Endothelial cell of umbilical vein (primary cell): Measurements from ENCODE around the gene PKN3. TPM values are rescaled to one million over a fixed set of nuclear protein-coding genes. Genes with fewer than 3 reads are reported as not detected.

Experiments
- BruUV-seq: library from RNA; stranded (reverse); fragments of 400-500 nt; replicated peaks from 2 replicates; lab custom pipeline; 2021; lab: Mats Ljungman, UMichigan
- CTCF ChIA-PET: fragments of 300-600, 350-600 bp; sonication (Branson Sonifier 250); formaldehyde crosslinking; loops from one replicate; lab custom pipeline; 2021; ENCODE audit warnings: antibody characterized with exemption, inconsistent platforms; lab: Charles Lee
- POLR2A ChIA-PET: fragments of 300-600, 350-600 bp; sonication (Branson Sonifier 250); formaldehyde crosslinking; loops from one replicate; lab custom pipeline; 2021; ENCODE audit warnings: antibody characterized with exemption, inconsistent platforms; lab: Charles Lee
- DNase-seq: peaks from one replicate; pipeline ENCODE4 v3.0.0-alpha.2; 2011; ENCODE audit warnings: low read depth, low spot score
- FAIRE-seq: peaks from 2 replicates; lab custom pipeline; 2011; peaks lifted over from hg19 to GRCh38; lab: Jason Lieb, UNC
- H2AFZ ChIP-seq: 2 replicates; pipeline ENCODE4 v1.6.0; 2012; ENCODE audit warnings: low read depth, low read length, control low read depth, inconsistent platforms
- H3K27ac ChIP-seq: 2 replicates; pipeline ENCODE4 v1.5.1; 2011; ENCODE audit warnings: low read depth, mild to moderate bottlenecking, control low read depth, low read length, moderate library complexity; ENCODE audit not compliant: insufficient read depth
- H3K27me3 ChIP-seq, 2 experiments: 2 replicates each; pipeline versions ENCODE4 v1.6.0 to v1.6.1; 2011; ENCODE audit warnings: low read length in 2 of 2, mixed read lengths in 1 of 2; ENCODE audit not compliant: control insufficient read depth in 2 of 2, insufficient read depth in 2 of 2
- H3K36me3 ChIP-seq, 2 experiments: 2 replicates in 1 of 2; 3 replicates in 1 of 2; pipeline ENCODE4 v1.5.1; 2011; ENCODE audit warnings: low read length in 2 of 2, mild to moderate bottlenecking in 1 of 2, moderate library complexity in 1 of 2; ENCODE audit not compliant: control insufficient read depth in 2 of 2, insufficient read depth in 2 of 2; ENCODE audit errors: extremely low read depth in 1 of 2
- H3K4me1 ChIP-seq: 3 replicates; pipeline ENCODE4 v1.5.1; 2011; ENCODE audit warnings: mild to moderate bottlenecking, low read length; ENCODE audit not compliant: control insufficient read depth, insufficient read depth; ENCODE audit errors: extremely low read depth
- H3K4me2 ChIP-seq: 2 replicates; pipeline ENCODE4 v1.6.1; 2011; ENCODE audit warnings: low read length, control low read depth, mixed read lengths; ENCODE audit not compliant: insufficient read depth
- H3K4me3 ChIP-seq, 3 experiments: fragments of 200-600 bp in 1 of 3; sonication (generic), shearing (Covaris generic) in 1 of 3; replicated peaks in 1 of 3; 2 replicates each; pipeline ENCODE4 v1.5.1; 2011 to 2016; ENCODE audit warnings: control low read depth in 3 of 3, low read length in 3 of 3, mild to moderate bottlenecking in 2 of 3, inconsistent platforms in 1 of 3, low read depth in 1 of 3, moderate library complexity in 1 of 3; ENCODE audit not compliant: insufficient read depth in 1 of 3
- H3K79me2 ChIP-seq: 2 replicates; pipeline ENCODE4 v1.6.0; 2012; ENCODE audit warnings: low read length, inconsistent platforms; ENCODE audit not compliant: control insufficient read depth, insufficient read depth
- H3K9ac ChIP-seq: replicated peaks from 2 replicates; pipeline ENCODE3; 2011; ENCODE audit warnings: low read length, control low read depth; ENCODE audit not compliant: insufficient read depth; ENCODE audit errors: extremely low read depth
- H3K9me1 ChIP-seq: replicated peaks from 3 replicates; pipeline ENCODE4 v1.6.0; 2011; ENCODE audit warnings: mild to moderate bottlenecking, low read length; ENCODE audit not compliant: control insufficient read depth, insufficient read depth; ENCODE audit errors: extremely low read depth
- H3K9me3 ChIP-seq: replicated peaks from 2 replicates; pipeline ENCODE4 v1.5.1; 2012; ENCODE audit warnings: low read length, inconsistent platforms; ENCODE audit not compliant: control insufficient read depth, insufficient read depth
- H4K20me1 ChIP-seq: replicated peaks from 2 replicates; pipeline ENCODE3; 2011; ENCODE audit warnings: mild to moderate bottlenecking, low read length; ENCODE audit not compliant: control insufficient read depth, insufficient read depth; ENCODE audit errors: extremely low read depth
- CTCF ChIP-seq, 2 donors: IDR thresholded peaks; 1 replicate in 1 of 2; 2 replicates in 1 of 2; pipeline ENCODE4 v1.5.1; 2011; ENCODE audit warnings: low read length in 2 of 2, mild to moderate bottlenecking in 2 of 2, moderate library complexity in 2 of 2, control low read depth in 1 of 2, inconsistent platforms in 1 of 2, low read depth in 1 of 2; ENCODE audit not compliant: insufficient read depth in 1 of 2; ENCODE audit errors: extremely low read depth in 1 of 2
- EZH2 ChIP-seq: IDR thresholded peaks from 2 replicates; pipeline ENCODE4 v1.6.1; 2012; ENCODE audit warnings: borderline replicate concordance, low read depth, mild to moderate bottlenecking, moderate library complexity, low read length, inconsistent platforms; ENCODE audit not compliant: severe bottlenecking
- FOS ChIP-seq: IDR thresholded peaks from 2 replicates; pipeline ENCODE4 v1.6.1; 2011; ENCODE audit warnings: mild to moderate bottlenecking, low read length, moderate library complexity, borderline replicate concordance; ENCODE audit not compliant: insufficient read depth
- GATA2 ChIP-seq: IDR thresholded peaks from 2 replicates; pipeline ENCODE4 v1.7.0; 2011; ENCODE audit warnings: low read depth, mild to moderate bottlenecking, moderate library complexity, mixed read lengths, low read length; ENCODE audit not compliant: insufficient read length, insufficient read depth
- JUN ChIP-seq: IDR thresholded peaks from 2 replicates; pipeline ENCODE4 v1.6.1; 2011; ENCODE audit warnings: borderline replicate concordance, low read depth; ENCODE audit not compliant: insufficient read length, insufficient read depth
- MAX ChIP-seq: IDR thresholded peaks from 2 replicates; pipeline ENCODE4 v1.6.1; 2011; ENCODE audit not compliant: insufficient read depth, insufficient read length
- MYC ChIP-seq: IDR thresholded peaks from one replicate; pipeline ENCODE4 v1.6.1; 2011; ENCODE audit warnings: mild to moderate bottlenecking, low read depth, low read length
- POLR2A ChIP-seq: IDR thresholded peaks from 2 replicates; pipeline ENCODE4 v1.6.1; 2012; ENCODE audit warnings: low read depth, mild to moderate bottlenecking, control low read depth, low read length
- POLR2AphosphoS5 ChIP-seq: IDR thresholded peaks from 2 replicates; pipeline ENCODE4 v1.6.1; 2012; ENCODE audit warnings: low read depth, mild to moderate bottlenecking, control low read depth, low read length, moderate library complexity; ENCODE audit not compliant: insufficient read depth
- dilution Hi-C: fragments of 300-500 bp; cut with MboI; formaldehyde crosslinking; loops from one replicate; pipeline ENCODE4 v1.15.0; 2019; ENCODE audit warnings: low sequenced_read_pairs; ENCODE audit not compliant: extremely low pct_ligation_motif_present
- intact Hi-C: fragments of 100-400 bp; cut with micrococcal nuclease; formaldehyde crosslinking; loops from one replicate; pipeline ENCODE4 v1.10.0; 2022
- polyA plus RNA-seq, 4 experiments: library from polyadenylated mRNA; depleted of rRNA in 3 of 4; stranded (reverse) in 3 of 4; unstranded in 1 of 4; fragments of >200 nt; gene quantifications; 2 replicates each; pipeline versions ENCODE4 v1.2.1 to v1.2.3, GENCODE V29; 2011 to 2012; ENCODE audit warnings: missing spikeins in 1 of 4
- total RNA-seq: library from RNA; stranded (reverse); gene quantifications from 2 replicates; pipeline ENCODE4 v1.2.3, GENCODE V29; 2021

Gene PKN3
- total and polyA plus RNA-seq, 2 donors (not counting 3 experiments of a cell fraction or from before 2014, with no cell fraction given), result 29.5 to 40.4 TPM

GRCh38 chr9:128653908-128654307 is 48.4 kb upstream of the PKN3 start:
- Histone ChIP-seq H3K79me2 (peaks cover 5% of the 10 kb centered on the region), H3K4me1 (peaks cover 2% of the 10 kb centered on the region), H3K9ac (no peak overlapping the region), H3K9me1 (no peaks in the 10 kb centered on the region), H3K4me3 (no peak overlapping the region), H3K27ac (no peak overlapping the region), H3K4me2 (no peak overlapping the region), H4K20me1 (no peaks in the 10 kb centered on the region), H3K36me3 (no peaks in the 10 kb centered on the region), H3K9me3 (no peaks in the 10 kb centered on the region), H2AFZ (no peak overlapping the region), H3K27me3 (no peaks in the 10 kb centered on the region)
- DNase-seq, result no peak
- no peak for TF ChIP-seq FOS
- no peak for TF ChIP-seq JUN
- no peak for TF ChIP-seq MAX
- TF ChIP-seq EZH2, result no peak
- TF ChIP-seq CTCF (IDR thresholded peaks at IDR 0.05; ENCODE audit: extremely low read depth in 1 of 2, insufficient read depth in 1 of 2, low read depth in 1 of 2, low read length in 2 of 2), result no peak
- TF ChIP-seq MYC, result no peak
- no peak for TF ChIP-seq GATA2
- no peak for TF ChIP-seq POLR2AphosphoS5
- TF ChIP-seq POLR2A, result no peak
- BruUV-seq, result no TSS peak
- intact Hi-C loops (no loop called here), dilution Hi-C loops (no loop called here)
- FAIRE-seq, result no peak
- ChIA-PET CTCF (interaction anchor here (1.1 to 1.3 kb wide), 2 partner anchors 8 to 18 kb away, joined by 3 to 6 read pairs; no protein-coding TSS in a partner anchor), POLR2A (interaction anchor here (0.6 kb wide), 1 partner anchor 103 kb away, joined by 3 read pairs; no protein-coding TSS in a partner anchor)
